HepG2 (cell line): ENCODE data around the gene PFKFB2. TPM values are rescaled to one million over a fixed set of nuclear protein-coding genes. Genes with fewer than 3 reads are reported as not detected.

Source experiments
- CREB1 ChIP-seq, 2 experiments: fragments of 450-650 bp in 1 of 2; IDR thresholded peaks; 2 replicates each; pipeline ENCODE4 v1.6.1; 2016 to 2017; ENCODE audit warnings: control low read depth in 1 of 2, mild to moderate bottlenecking in 1 of 2, missing compliant biosample characterization in 1 of 2, missing genetic modification characterization in 1 of 2
- HES4 ChIP-seq: sonication (generic); formaldehyde crosslinking; IDR thresholded peaks from 2 replicates; pipeline ENCODE4 v1.9.0; 2021; ENCODE audit warnings: mild to moderate bottlenecking, missing genetic modification reagents, borderline replicate concordance
- ZNF205 ChIP-seq: IDR thresholded peaks from 2 replicates; pipeline ENCODE4 v1.6.1; 2018; ENCODE audit warnings: missing biosample characterization, missing genetic modification reagents
- ZSCAN21 ChIP-seq: sonication (generic); formaldehyde crosslinking; IDR thresholded peaks from 2 replicates; pipeline ENCODE4 v1.8.0; 2022; ENCODE audit warnings: mild to moderate bottlenecking, missing genetic modification reagents, moderate library complexity, borderline replicate concordance
- polyA plus RNA-seq, 8 experiments: library from polyadenylated mRNA; depleted of rRNA in 3 of 8; stranded (reverse) in 7 of 8; unstranded in 1 of 8; fragments of >200 nt; fragmentation: Illumina TruSeq in 4 of 8; extraction: Trizol in 4 of 8; gene quantifications; 2 replicates each; pipeline versions ENCODE4 v1.2.1 to v1.2.3, GENCODE V29; 2011 to 2016; ENCODE audit warnings: low read depth in 4 of 8, missing spikeins in 1 of 8, mixed read lengths in 1 of 8; ENCODE audit not compliant: insufficient read depth in 1 of 8
- total RNA-seq, 5 experiments: library from RNA; depleted of rRNA; stranded (reverse); fragments of >200 nt; fragmentation: Illumina TruSeq; extraction: Trizol; gene quantifications; 2 replicates each; pipeline ENCODE4 v1.2.3, GENCODE V29; 2016; ENCODE audit warnings: low read depth in 1 of 5
- TF ChIP-seq, protein P1 (sequence below): sonication (generic); formaldehyde crosslinking; IDR thresholded peaks from 2 replicates; pipeline ENCODE4 v1.4.0; 2020; ENCODE audit warnings: missing genetic modification reagents
- TF ChIP-seq, protein P2 (sequence below): sonication (generic); formaldehyde crosslinking; IDR thresholded peaks from 2 replicates; pipeline ENCODE4 v1.9.0; 2021; ENCODE audit warnings: missing genetic modification reagents, borderline replicate concordance

PFKFB2 gene
- total and polyA plus RNA-seq, 2 of the 13 experiments (the other 11 are each of a cell fraction or from before 2014, with no cell fraction given): 4.6 to 10.6 TPM

DNA sequence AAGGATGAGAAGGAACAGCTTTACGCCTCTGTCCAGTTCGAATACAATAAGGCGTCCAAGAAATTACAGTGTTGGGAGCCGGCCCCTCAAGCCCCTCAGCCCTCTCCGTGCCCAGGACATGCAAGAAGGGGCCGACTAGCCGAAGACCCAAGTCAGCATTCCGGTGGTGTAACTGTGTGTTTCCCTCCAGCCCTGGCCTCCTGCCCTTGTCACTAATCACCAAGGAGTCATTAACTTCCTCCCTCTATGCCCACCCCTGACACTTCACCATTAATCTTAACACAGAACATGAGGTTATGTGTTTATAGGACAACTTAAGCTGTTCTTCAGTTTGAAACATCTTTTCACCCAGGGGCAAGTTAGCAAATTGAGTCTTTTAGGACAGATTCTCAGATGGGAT is 19.2 kb downstream of the PFKFB2 start (continued):
- TF ChIP-seq, protein P1, sequence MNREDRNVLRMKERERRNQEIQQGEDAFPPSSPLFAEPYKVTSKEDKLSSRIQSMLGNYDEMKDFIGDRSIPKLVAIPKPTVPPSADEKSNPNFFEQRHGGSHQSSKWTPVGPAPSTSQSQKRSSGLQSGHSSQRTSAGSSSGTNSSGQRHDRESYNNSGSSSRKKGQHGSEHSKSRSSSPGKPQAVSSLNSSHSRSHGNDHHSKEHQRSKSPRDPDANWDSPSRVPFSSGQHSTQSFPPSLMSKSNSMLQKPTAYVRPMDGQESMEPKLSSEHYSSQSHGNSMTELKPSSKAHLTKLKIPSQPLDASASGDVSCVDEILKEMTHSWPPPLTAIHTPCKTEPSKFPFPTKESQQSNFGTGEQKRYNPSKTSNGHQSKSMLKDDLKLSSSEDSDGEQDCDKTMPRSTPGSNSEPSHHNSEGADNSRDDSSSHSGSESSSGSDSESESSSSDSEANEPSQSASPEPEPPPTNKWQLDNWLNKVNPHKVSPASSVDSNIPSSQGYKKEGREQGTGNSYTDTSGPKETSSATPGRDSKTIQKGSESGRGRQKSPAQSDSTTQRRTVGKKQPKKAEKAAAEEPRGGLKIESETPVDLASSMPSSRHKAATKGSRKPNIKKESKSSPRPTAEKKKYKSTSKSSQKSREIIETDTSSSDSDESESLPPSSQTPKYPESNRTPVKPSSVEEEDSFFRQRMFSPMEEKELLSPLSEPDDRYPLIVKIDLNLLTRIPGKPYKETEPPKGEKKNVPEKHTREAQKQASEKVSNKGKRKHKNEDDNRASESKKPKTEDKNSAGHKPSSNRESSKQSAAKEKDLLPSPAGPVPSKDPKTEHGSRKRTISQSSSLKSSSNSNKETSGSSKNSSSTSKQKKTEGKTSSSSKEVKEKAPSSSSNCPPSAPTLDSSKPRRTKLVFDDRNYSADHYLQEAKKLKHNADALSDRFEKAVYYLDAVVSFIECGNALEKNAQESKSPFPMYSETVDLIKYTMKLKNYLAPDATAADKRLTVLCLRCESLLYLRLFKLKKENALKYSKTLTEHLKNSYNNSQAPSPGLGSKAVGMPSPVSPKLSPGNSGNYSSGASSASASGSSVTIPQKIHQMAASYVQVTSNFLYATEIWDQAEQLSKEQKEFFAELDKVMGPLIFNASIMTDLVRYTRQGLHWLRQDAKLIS: no peak
- no peak for TF ChIP-seq HES4 (CRISPR knock-in tag)
- no peak for TF ChIP-seq ZSCAN21 (CRISPR knock-in tag)
- TF ChIP-seq CREB1 (IDR thresholded peaks at IDR 0.05): no peak
- no peak for TF ChIP-seq CREB1 (CRISPR knock-in tag; IDR thresholded peaks at IDR 0.05)
- TF ChIP-seq, protein P2, sequence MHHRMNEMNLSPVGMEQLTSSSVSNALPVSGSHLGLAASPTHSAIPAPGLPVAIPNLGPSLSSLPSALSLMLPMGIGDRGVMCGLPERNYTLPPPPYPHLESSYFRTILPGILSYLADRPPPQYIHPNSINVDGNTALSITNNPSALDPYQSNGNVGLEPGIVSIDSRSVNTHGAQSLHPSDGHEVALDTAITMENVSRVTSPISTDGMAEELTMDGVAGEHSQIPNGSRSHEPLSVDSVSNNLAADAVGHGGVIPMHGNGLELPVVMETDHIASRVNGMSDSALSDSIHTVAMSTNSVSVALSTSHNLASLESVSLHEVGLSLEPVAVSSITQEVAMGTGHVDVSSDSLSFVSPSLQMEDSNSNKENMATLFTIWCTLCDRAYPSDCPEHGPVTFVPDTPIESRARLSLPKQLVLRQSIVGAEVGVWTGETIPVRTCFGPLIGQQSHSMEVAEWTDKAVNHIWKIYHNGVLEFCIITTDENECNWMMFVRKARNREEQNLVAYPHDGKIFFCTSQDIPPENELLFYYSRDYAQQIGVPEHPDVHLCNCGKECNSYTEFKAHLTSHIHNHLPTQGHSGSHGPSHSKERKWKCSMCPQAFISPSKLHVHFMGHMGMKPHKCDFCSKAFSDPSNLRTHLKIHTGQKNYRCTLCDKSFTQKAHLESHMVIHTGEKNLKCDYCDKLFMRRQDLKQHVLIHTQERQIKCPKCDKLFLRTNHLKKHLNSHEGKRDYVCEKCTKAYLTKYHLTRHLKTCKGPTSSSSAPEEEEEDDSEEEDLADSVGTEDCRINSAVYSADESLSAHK (CRISPR knock-in tag): no peak
- TF ChIP-seq ZNF205: no peak
